IgD-negative memory B cell (primary cell): ENCODE results near the gene ATP4B. TPM values are rescaled to one million over a fixed set of nuclear protein-coding genes. Genes with fewer than 3 reads are reported as not detected.
A peak's percentile ranks its signal among the peaks of the same experiment; 100 is the strongest.
"Not testable (repeated sequence)": the region's sequence is repeated elsewhere in the genome, so short reads cannot be mapped to it uniquely, and the experiment has no call there.

Experiments
- H3K27ac Mint-ChIP-seq, 3 donors: one replicate each; pipeline ENCODE4 v1.8.0; 2020 to 2022; ENCODE audit warnings: mild to moderate bottlenecking in 3 of 3, mixed read lengths in 3 of 3, moderate library complexity in 1 of 3
- H3K27me3 Mint-ChIP-seq: one replicate; pipeline ENCODE4 v1.8.0; 2021; ENCODE audit warnings: mixed read lengths
- H3K36me3 Mint-ChIP-seq: one replicate; pipeline ENCODE4 v1.8.0; 2020; ENCODE audit warnings: mild to moderate bottlenecking, mixed read lengths
- H3K4me1 Mint-ChIP-seq, 3 donors: one replicate each; pipeline ENCODE4 v1.8.0; 2020 to 2022; ENCODE audit warnings: mixed read lengths in 3 of 3, mild to moderate bottlenecking in 1 of 3
- H3K4me3 Mint-ChIP-seq, 4 donors: one replicate each; pipeline ENCODE4 v1.8.0; 2020 to 2022; ENCODE audit warnings: mild to moderate bottlenecking in 4 of 4, mixed read lengths in 4 of 4, moderate library complexity in 3 of 4
- H3K9me3 Mint-ChIP-seq, 3 donors: one replicate each; pipeline ENCODE4 v1.8.0; 2020 to 2021; ENCODE audit warnings: mixed read lengths in 3 of 3, mild to moderate bottlenecking in 1 of 3
- polyA plus RNA-seq: library from polyadenylated mRNA; unstranded; fragments of 300-500 nt; fragmentation: Illumina TruSeq; gene quantifications from one replicate; pipeline ENCODE4 v1.2.3, GENCODE V29; 2021

Gene ATP4B
- polyA plus RNA-seq, 1 donor from 2014 or later, result not detected

- no peaks in the 10 kb centered on the region for H3K9me3 Mint-ChIP-seq
- no peaks in the 10 kb centered on the region for H3K4me1 Mint-ChIP-seq
- no peak overlapping the region for H3K4me3 Mint-ChIP-seq
- H3K27me3 Mint-ChIP-seq, result no peaks in the 10 kb centered on the region
- H3K36me3 Mint-ChIP-seq, result peaks cover 7% of the 10 kb centered on the region
- no peak overlapping the region for H3K27ac Mint-ChIP-seq
Observed at GRCh38 chr13:113627136-113627535, 30.9 kb downstream of the ATP4B start.

- Mint-ChIP-seq H3K27ac (no peak overlapping the region), H3K36me3 (peaks cover 7% of the 10 kb centered on the region), H3K9me3 (no peaks in the 10 kb centered on the region), H3K4me3 (no peak overlapping the region), H3K4me1 (no peaks in the 10 kb centered on the region), H3K27me3 (no peaks in the 10 kb centered on the region)
Observed at GRCh38 chr13:113625965-113626721, 31.9 kb downstream of the ATP4B start.

GRCh38 chr13:113624640-113625304 lies 33.2 kb downstream of the ATP4B start:
- not testable (repeated sequence) for H3K27me3 Mint-ChIP-seq, H3K27ac Mint-ChIP-seq

GRCh38 chr13:113624235-113624587 lies 33.8 kb downstream of the ATP4B start:
- H3K36me3 Mint-ChIP-seq, result peaks cover 7% of the 10 kb centered on the region
- H3K9me3 Mint-ChIP-seq, result no peaks in the 10 kb centered on the region
- H3K27ac Mint-ChIP-seq, result no peak overlapping the region
- H3K27me3 Mint-ChIP-seq, result no peaks in the 10 kb centered on the region
- peaks cover 0 to 3% (median 0%) of the 10 kb centered on the region in 3 donors for H3K4me1 Mint-ChIP-seq
- H3K4me3 Mint-ChIP-seq, result no peak overlapping the region

More at GRCh38 chr13:113624640-113625304, 33.2 kb downstream of the ATP4B start:
- H3K4me1 Mint-ChIP-seq, H3K9me3 Mint-ChIP-seq, H3K4me3 Mint-ChIP-seq, H3K36me3 Mint-ChIP-seq: not testable (repeated sequence)

- no peak overlapping the region for H3K27ac Mint-ChIP-seq
- H3K27me3 Mint-ChIP-seq, result no peaks in the 10 kb centered on the region
- H3K9me3 Mint-ChIP-seq, result no peaks in the 10 kb centered on the region
- no peak overlapping the region for H3K4me3 Mint-ChIP-seq
- H3K36me3 Mint-ChIP-seq, result peaks cover 7% of the 10 kb centered on the region
- peaks cover 0 to 3% (median 0%) of the 10 kb centered on the region in 3 donors for H3K4me1 Mint-ChIP-seq
Observed at GRCh38 chr13:113623491-113624234, 34.3 kb downstream of the ATP4B start.

- Mint-ChIP-seq H3K36me3 (peaks cover 5% of the 10 kb centered on the region), H3K9me3 (no peaks in the 10 kb centered on the region), H3K27me3 (no peaks in the 10 kb centered on the region), H3K4me3 (no peak overlapping the region), H3K4me1 (peaks cover 0 to 7% (median 0%) of the 10 kb centered on the region in 3 donors), H3K27ac (peak overlapping the region in 1 of 3 donors; percentile 43)
Observed at GRCh38 chr13:113622791-113623490, 35.1 kb downstream of the ATP4B start.

- not testable (repeated sequence) for H3K36me3 Mint-ChIP-seq, H3K4me3 Mint-ChIP-seq, H3K4me1 Mint-ChIP-seq, H3K27ac Mint-ChIP-seq, H3K9me3 Mint-ChIP-seq, H3K27me3 Mint-ChIP-seq
Observed at GRCh38 chr13:113621986-113622550, 35.9 kb downstream of the ATP4B start.

- H3K36me3 Mint-ChIP-seq, H3K27me3 Mint-ChIP-seq, H3K4me1 Mint-ChIP-seq, H3K27ac Mint-ChIP-seq, H3K9me3 Mint-ChIP-seq, H3K4me3 Mint-ChIP-seq: not testable (repeated sequence)
Observed at GRCh38 chr13:113621498-113621897, 36.5 kb downstream of the ATP4B start.

- Mint-ChIP-seq H3K9me3 (no peaks in the 10 kb centered on the region), H3K27me3 (no peaks in the 10 kb centered on the region), H3K4me1 (peaks cover 0 to 10% (median 2%) of the 10 kb centered on the region in 3 donors), H3K27ac (no peak overlapping the region), H3K4me3 (no peak overlapping the region), H3K36me3 (peaks cover 5% of the 10 kb centered on the region)
Observed at GRCh38 chr13:113621046-113621445, 37.0 kb downstream of the ATP4B start.

- H3K4me3 Mint-ChIP-seq, result no peak overlapping the region
- no peak overlapping the region for H3K27ac Mint-ChIP-seq
- H3K9me3 Mint-ChIP-seq, result no peaks in the 10 kb centered on the region
Observed at GRCh38 chr13:113620036-113620796, 37.8 kb downstream of the ATP4B start.

GRCh38 chr13:113618455-113618854 lies 39.5 kb downstream of the ATP4B start:
- H3K27ac Mint-ChIP-seq, result no peak overlapping the region
- no peak overlapping the region for H3K4me3 Mint-ChIP-seq
- H3K36me3 Mint-ChIP-seq, result no peaks in the 10 kb centered on the region
- H3K4me1 Mint-ChIP-seq, result peaks cover 0 to 10% (median 2%) of the 10 kb centered on the region in 3 donors
- H3K27me3 Mint-ChIP-seq, result no peaks in the 10 kb centered on the region
- H3K9me3 Mint-ChIP-seq, result no peaks in the 10 kb centered on the region

More at GRCh38 chr13:113620036-113620796, 37.8 kb downstream of the ATP4B start:
- Mint-ChIP-seq H3K27me3 (no peaks in the 10 kb centered on the region), H3K4me1 (peaks cover 0 to 10% (median 2%) of the 10 kb centered on the region in 3 donors), H3K36me3 (peaks cover 5% of the 10 kb centered on the region)

GRCh38 chr13:113617961-113618360 lies 40.0 kb downstream of the ATP4B start:
- H3K27me3 Mint-ChIP-seq, result no peaks in the 10 kb centered on the region
- H3K36me3 Mint-ChIP-seq, result no peaks in the 10 kb centered on the region
- no peak overlapping the region for H3K27ac Mint-ChIP-seq

GRCh38 chr13:113616991-113617749 lies 40.8 kb downstream of the ATP4B start:
- H3K9me3 Mint-ChIP-seq, result no peaks in the 10 kb centered on the region
- H3K4me3 Mint-ChIP-seq, result no peak overlapping the region
- peaks cover 0 to 10% (median 2%) of the 10 kb centered on the region in 3 donors for H3K4me1 Mint-ChIP-seq
- no peak overlapping the region for H3K27ac Mint-ChIP-seq
- H3K36me3 Mint-ChIP-seq, result no peaks in the 10 kb centered on the region
- H3K27me3 Mint-ChIP-seq, result no peaks in the 10 kb centered on the region

More at GRCh38 chr13:113617961-113618360, 40.0 kb downstream of the ATP4B start:
- no peaks in the 10 kb centered on the region for H3K9me3 Mint-ChIP-seq
- H3K4me1 Mint-ChIP-seq, result peaks cover 0 to 10% (median 2%) of the 10 kb centered on the region in 3 donors
- no peak overlapping the region for H3K4me3 Mint-ChIP-seq
